ENCODE results near the gene SLC25A22.

The SLC25A22 gene

DNA sequence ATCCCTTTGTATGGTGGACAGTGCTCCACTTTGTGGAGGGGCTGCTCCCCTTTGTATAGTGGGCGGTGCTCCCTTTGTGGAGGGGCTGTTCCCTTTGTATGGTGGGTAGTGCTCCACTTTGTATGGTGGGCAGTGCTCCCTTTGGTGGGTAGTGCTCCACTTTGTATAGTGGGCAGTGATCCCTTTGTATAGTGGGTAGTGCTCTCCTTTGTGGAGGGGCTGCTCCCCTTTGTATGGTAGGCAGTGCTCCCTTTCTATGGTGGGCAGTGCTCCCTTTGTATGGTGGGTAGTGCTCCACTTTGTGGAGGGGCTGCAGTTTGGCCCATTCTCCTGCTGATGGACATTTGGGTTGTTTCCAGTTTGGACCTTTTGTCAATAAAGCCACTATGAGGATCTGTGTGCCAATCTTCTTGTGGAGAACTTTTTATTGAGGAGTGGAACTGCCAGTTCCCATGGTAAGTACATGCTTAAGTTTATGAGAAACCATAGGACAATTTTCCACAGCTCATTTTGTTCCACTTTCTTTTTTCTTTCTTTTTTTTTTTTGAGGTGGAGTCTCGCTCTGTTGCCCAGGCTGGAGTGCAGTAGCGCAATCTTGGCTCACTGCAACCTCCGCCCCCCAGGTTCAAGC lies 55.4 kb downstream of the SLC25A22 start:
- DNase-seq = no peak

DNA sequence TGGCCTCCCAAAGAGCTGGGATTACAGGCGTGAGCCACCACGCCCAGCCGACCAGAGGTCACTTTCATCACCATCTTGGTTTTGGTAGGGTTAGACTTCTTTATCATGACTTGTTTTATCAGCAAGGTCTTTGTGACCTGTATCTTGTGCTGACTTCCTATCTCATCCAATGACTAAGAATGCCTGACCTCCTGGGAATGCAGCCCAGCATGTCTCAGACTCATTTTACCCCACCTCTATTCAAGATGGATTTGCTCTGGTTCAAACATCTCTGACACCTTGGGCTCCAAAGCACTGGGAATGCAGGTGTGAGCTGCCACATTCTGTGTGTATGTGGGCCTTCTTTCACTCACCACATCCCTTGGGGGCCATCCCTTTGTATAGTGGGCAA lies 55.9 kb downstream of the SLC25A22 start:
- no peak for DNase-seq

Measured in suppressor macrophage treated with lipopolysaccharide for 4 hours (primary cell).